Neural progenitor cell (in vitro differentiated cells): Measurements from ENCODE around the gene FYN.

ENCODE experiments used
- EZH2 ChIP-seq: fragments of 200-600 bp; sonication (generic); IDR thresholded peaks from 2 replicates; pipeline ENCODE4 v1.6.1; 2017; ENCODE audit warnings: antibody characterized with exemption, mild to moderate bottlenecking, moderate library complexity
- TF ChIP-seq, protein P1 (sequence below): fragments of 200-600 bp; sonication (generic); IDR thresholded peaks from 2 replicates; pipeline ENCODE4 v1.5.1; 2017; ENCODE audit warnings: antibody characterized with exemption, mild to moderate bottlenecking

GRCh38 chr6:111709201-111709600 is 164.1 kb downstream of the FYN start:
- TF ChIP-seq, protein P1, sequence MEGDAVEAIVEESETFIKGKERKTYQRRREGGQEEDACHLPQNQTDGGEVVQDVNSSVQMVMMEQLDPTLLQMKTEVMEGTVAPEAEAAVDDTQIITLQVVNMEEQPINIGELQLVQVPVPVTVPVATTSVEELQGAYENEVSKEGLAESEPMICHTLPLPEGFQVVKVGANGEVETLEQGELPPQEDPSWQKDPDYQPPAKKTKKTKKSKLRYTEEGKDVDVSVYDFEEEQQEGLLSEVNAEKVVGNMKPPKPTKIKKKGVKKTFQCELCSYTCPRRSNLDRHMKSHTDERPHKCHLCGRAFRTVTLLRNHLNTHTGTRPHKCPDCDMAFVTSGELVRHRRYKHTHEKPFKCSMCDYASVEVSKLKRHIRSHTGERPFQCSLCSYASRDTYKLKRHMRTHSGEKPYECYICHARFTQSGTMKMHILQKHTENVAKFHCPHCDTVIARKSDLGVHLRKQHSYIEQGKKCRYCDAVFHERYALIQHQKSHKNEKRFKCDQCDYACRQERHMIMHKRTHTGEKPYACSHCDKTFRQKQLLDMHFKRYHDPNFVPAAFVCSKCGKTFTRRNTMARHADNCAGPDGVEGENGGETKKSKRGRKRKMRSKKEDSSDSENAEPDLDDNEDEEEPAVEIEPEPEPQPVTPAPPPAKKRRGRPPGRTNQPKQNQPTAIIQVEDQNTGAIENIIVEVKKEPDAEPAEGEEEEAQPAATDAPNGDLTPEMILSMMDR: no peak
- no peak for TF ChIP-seq EZH2
